Stimulated activated CD4-positive, alpha-beta T cell treated with anti-CD3 and anti-CD28 coated beads, Interleukin-15, amount 100 ng/mL, for 48 hours (primary cell): Measurements from ENCODE around the gene PCDHB10.
"Not testable (repeated sequence)": the region's sequence is repeated elsewhere in the genome, so short reads cannot be mapped to it uniquely, and the experiment has no call there.

Source experiments
- DNase-seq, 2 donors: peaks; one replicate each; pipeline ENCODE4 v3.0.0-alpha.2; 2020; ENCODE audit warnings: low read depth in 2 of 2

The PCDHB10 gene

DNA sequence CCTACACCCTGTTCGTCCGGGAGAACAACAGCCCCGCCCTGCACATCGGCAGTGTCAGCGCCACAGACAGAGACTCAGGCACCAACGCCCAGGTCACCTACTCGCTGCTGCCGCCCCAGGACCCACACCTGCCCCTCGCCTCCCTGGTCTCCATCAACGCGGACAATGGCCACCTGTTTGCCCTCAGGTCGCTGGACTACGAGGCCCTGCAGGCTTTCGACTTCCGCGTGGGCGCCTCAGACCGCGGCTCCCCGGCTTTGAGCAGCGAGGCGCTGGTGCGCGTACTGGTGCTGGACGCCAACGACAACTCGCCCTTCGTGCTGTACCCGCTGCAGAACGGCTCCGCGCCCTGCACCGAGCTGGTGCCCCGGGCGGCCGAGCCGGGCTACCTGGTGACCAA, 3.5 kb upstream of the PCDHB10 start:
- not testable (repeated sequence) for DNase-seq

GRCh38 chr5:141189131-141189530, 3.0 kb upstream of the PCDHB10 start:
- DNase-seq, result not testable (repeated sequence)

- not testable (repeated sequence) for DNase-seq
Measured at GRCh38 chr5:141194332-141194731, 2.2 kb downstream of the PCDHB10 start.

DNA sequence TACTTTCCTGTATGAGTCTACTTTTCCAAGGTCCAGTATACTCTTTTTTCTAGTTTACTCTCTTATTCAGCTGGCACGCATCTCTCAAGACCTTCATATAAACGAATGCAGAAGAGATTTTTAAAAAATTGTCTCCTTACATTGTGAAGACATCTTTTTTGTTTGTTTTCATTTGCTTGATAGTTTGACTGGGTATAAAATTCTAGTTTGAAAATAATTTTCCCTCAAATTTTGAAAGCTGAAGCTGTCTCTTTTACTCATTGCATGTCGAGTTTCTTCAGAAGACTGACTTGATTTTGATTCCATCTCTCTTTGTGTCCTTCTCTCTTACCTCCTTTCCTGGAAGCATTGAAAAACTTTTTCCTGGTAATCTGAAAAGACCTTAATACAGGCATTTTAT, 4.2 kb downstream of the PCDHB10 start:
- no peak for DNase-seq

DNA sequence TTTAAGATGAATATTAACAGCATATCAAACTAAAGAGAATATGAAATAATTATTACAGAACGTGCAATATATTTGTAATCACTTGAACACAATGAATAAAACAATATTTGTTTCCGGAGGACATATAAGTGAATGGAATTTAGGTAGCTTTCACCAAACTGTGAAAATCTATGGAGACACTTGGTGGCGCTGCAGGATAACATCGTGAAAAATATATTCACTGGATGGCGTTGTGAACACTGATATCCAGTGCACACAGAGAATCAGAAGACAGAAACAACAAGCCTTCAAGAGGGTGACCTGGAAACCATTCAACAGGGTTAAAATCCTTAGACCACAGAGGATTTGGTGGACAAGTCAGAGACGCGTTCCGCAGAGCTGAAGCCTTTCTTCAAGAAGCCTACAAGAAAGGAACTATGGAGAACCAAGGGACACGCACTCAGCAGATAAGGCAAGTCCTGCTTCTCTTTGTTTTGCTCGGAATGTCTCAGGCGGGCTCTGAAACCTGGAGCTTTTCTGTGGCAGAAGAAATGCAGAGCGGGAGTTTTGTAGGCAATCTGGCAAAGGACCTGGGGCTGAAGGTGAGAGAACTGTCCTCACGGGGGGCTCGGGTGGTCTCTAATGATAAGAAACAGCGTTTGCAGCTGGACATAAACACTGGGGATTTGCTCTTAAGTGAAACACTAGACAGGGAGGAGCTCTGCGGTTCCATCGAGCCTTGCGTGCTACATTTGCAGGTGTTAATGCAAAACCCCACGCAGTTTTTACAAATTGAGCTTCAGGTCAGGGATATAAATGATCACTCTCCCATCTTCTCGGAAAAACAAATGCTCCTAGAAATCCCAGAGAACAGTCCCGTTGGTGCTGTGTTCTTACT, 7.4 kb downstream of the PCDHB10 start, which contains the start of gene PCDHB11:
TSS of gene PCDHB11 (plus strand) at position 269 of the 877 bp plus-strand sequence. CDS start at position 417, 148 bp downstream.
- no peak for DNase-seq

DNA sequence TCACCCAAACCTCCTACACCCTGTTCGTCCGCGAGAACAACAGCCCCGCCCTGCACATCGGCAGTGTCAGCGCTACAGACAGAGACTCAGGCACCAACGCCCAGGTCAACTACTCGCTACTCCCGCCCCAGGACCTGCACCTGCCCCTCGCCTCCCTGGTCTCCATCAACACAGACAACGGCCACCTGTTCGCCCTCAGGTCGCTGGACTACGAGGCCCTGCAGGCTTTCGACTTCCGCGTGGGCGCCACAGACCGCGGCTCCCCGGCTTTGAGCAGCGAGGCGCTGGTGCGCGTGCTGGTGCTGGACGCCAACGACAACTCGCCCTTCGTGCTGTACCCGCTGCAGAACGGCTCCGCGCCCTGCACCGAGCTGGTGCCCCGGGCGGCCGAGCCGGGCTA, 9.0 kb downstream of the PCDHB10 start:
- DNase-seq, result not testable (repeated sequence)

- not testable (repeated sequence) for DNase-seq
Measured at GRCh38 chr5:141201646-141202045, 9.5 kb downstream of the PCDHB10 start.

GRCh38 chr5:141208478-141208877, 16.3 kb downstream of the PCDHB10 start, which contains the start of gene PCDHB12:
PCDHB12 (plus strand) TSS chr5:141208719; CDS start chr5:141208908, 189 bp downstream.
- DNase-seq, result no peak

GRCh38 chr5:141210281-141210680, 18.1 kb downstream of the PCDHB10 start:
- DNase-seq, result not testable (repeated sequence)

GRCh38 chr5:141210849-141211248, 18.7 kb downstream of the PCDHB10 start:
- DNase-seq, result not testable (repeated sequence)

DNA sequence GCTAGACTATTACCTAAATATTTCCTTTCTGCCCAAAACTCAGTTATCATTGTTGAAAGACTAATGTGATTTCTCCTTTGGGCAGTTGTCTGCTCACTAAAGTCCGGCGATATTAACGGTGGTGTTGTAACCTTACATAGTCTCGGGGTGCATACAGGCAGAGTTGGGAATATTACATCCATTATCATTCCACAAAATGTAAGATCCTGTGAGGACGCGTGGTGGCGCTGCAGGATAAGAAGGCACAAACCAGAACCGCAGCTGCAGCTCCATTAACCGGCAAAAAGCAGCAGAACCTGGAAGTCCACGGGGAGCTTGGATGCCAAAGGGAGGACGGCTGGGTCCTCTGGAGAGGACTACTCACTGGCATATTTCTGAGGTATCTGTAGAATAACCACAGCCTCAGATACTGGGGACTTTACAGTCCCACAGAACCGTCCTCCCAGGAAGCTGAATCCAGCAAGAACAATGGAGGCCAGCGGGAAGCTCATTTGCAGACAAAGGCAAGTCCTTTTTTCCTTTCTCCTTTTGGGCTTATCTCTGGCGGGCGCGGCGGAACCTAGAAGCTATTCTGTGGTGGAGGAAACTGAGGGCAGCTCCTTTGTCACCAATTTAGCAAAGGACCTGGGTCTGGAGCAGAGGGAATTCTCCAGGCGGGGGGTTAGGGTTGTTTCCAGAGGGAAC, 21.6 kb downstream of the PCDHB10 start, which contains the start of gene PCDHB13:
TSS of gene PCDHB13 (plus strand) at position 264 of the 684 bp plus-strand sequence. CDS start at position 469, 205 bp downstream.
- DNase-seq, result not testable (repeated sequence)

GRCh38 chr5:141214583-141214982, 22.4 kb downstream of the PCDHB10 start:
- DNase-seq, result not testable (repeated sequence)

DNA sequence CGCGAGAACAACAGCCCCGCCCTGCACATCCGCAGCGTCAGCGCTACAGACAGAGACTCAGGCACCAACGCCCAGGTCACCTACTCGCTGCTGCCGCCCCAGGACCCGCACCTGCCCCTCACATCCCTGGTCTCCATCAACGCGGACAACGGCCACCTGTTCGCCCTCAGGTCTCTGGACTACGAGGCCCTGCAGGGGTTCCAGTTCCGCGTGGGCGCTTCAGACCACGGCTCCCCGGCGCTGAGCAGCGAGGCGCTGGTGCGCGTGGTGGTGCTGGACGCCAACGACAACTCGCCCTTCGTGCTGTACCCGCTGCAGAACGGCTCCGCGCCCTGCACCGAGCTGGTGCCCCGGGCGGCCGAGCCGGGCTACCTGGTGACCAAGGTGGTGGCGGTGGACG, 23.4 kb downstream of the PCDHB10 start:
- DNase-seq, result not testable (repeated sequence)

- not testable (repeated sequence) for DNase-seq
Measured at GRCh38 chr5:141216035-141216434, 23.9 kb downstream of the PCDHB10 start.

DNA sequence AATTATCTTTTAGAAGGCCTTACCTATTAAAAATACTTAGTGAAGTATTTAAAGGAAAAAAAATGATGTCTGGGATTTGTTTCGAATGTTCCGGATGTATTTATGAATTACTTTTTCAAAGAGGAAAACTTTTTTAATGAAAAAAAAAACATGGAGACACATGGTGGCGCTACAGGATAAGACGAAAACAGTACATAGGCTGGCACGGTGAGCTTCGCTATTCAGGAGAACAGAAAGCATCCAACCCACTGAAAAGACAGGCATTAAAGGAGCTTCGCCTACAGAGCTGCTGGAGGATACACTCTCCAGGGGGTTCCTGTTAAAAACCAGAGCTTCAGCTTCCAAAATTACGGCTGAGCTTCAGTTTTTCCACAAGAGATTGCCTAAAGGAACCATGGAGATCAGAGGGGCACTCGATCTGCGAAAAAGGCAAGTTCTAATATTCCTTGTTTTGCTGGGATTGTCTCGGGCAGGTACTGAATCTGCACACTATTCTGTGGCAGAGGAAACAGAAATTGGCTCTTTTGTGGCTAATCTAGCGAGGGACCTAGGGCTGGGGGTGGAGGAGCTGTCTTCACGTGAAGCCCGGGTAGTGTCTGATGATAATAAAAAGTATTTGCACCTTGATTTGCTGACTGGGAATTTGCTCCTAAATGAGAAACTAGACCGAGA, 31.1 kb downstream of the PCDHB10 start, which contains the start of gene PCDHB14:
TSS of gene PCDHB14 (plus strand) at position 232 of the 672 bp plus-strand sequence. CDS start at position 395, 163 bp downstream.
- DNase-seq, result no peak

DNA sequence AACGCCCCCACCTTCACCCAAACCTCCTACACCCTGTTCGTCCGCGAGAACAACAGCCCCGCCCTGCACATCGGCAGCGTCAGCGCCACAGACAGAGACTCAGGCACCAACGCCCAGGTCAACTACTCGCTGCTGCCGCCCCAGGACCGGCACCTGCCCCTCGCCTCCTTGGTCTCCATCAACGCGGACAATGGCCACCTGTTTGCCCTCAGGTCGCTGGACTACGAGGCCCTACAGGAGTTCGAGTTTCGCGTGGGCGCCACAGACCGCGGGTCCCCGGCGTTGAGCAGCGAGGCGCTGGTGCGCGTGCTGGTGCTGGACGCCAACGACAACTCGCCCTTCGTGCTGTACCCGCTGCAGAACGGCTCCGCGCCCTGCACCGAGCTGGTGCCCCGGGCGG, 32.7 kb downstream of the PCDHB10 start:
- not testable (repeated sequence) for DNase-seq

GRCh38 chr5:141225421-141225820, 33.3 kb downstream of the PCDHB10 start:
- DNase-seq, result not testable (repeated sequence)

- DNase-seq, result no peak
Measured at GRCh38 chr5:141234109-141234667, 42.0 kb downstream of the PCDHB10 start.

GRCh38 chr5:141235922-141236321, 43.8 kb downstream of the PCDHB10 start:
- not testable (repeated sequence) for DNase-seq

DNA sequence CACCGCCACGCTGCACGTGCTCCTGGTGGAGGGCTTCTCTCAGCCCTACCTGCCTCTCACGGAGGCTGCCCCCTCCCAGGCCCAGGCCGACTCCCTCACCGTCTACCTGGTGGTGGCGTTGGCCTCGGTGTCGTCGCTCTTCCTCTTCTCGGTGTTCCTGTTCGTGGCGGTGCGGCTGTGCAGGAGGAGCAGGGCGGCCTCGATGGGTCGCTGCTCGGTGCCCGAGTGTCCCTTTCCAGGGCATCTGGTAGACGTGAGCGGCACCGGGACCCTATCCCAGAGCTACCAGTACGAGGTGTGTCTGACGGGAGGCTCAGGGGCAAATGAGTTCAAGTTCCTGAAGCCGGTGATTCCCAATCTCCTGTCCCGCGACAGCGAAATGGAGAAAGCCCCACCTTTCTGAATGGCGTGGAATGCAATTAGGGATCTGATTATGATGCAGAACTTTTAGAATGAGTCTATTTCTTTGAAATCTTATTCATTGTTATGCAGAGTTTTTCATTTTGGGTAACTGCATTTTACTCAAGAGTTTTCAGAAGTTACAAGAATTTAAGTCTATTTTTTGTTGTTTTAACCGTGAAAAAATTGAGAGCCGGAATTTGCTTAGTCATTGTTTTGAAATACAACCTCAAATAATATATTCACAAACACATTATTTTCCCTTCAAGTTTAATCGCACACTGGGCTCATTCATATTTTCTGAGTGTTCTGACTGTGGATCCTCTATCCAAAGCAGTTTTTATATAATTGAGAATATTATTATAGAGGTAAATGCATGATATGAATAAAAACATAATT, 44.6 kb downstream of the PCDHB10 start:
- no peak for DNase-seq
